AG20443 (cell line): Measurements from ENCODE around the gene EIF4E1B.

Experiments used
- DNase-seq: peaks from one replicate; pipeline ENCODE4 v3.0.0; 2012; ENCODE audit warnings: low spot score, mixed read lengths

The EIF4E1B gene

DNA sequence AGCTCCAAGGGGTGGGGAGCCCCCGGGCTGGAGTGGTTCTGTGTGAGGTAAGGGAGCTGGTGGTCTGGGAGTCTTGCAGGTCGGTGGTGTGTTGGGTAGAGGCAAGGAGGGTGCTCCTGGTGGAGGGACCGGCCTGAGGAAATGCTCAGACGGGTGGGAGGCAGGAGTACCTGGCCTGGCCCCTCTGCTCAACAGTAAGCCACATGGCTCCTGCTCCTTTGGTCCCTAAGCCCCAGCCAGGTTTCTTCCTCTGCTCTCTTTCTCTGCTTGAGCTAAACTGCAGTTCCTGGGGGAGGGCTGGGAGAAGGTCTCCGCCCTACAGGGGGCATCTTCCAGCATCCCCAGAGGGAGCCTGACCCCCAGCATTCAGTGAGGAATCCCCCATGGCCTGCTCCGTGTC, 34.0 kb downstream of the EIF4E1B start:
- DNase-seq: no peak

DNA sequence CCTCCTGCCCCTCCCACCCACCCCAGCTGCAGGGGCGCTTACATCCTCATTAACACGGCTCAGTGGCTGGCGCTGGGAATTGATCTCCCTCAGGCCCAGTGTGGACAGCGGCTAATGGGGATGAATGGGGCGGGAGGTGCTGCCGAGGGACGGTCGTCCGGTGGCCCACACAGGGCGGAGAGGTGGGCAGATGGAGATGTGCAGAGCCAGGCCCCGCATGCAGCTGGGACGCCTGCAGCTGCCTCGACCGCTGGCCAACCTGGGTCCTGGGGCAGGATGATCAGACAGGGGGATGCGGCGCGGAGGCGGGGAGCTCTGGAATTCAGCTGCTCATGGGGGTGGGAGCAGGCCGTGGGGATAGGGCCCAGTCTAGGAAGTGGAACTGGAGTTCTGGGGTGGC, 34.4 kb downstream of the EIF4E1B start:
- no peak for DNase-seq

DNA sequence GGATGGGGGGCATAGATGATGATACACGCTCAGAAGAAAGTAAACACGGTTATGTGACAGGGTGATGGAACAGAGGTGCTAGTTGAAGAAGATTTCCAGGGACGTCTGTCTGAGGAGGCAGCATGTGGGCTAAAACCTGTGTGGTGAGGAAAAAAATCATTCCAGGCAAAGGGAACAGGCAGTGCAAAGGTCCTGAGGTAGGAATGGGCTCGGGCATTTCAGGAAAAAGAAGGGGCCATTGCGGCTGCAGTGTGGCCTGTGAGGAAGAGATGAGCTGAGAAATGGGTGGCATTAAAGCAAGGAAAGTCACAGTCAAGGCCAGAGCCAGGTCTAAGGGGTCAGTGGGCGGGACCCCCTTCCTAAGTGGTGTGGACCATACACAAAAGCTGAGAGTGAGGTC, 35.0 kb downstream of the EIF4E1B start:
- DNase-seq: no peak

DNA sequence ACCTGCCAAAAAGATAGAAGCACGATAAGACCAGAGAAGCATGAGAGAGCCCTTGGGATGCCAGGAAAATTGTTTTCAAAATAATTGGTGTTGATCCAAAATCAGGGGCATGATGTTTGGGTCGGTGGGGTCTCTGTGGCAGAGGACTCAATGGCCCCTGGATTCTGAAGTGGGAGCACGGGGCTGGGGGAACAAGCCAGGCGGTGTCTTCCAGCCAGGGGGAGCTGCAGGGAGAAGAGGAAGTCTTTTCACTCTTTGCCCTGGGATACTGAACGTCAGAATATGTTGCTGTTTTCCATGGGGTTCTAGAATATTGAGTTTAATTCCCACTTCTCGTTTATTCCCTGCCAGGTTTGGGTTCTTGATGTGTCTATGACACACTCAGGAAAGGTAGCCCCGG, 37.2 kb downstream of the EIF4E1B start:
- DNase-seq: no peak

DNA sequence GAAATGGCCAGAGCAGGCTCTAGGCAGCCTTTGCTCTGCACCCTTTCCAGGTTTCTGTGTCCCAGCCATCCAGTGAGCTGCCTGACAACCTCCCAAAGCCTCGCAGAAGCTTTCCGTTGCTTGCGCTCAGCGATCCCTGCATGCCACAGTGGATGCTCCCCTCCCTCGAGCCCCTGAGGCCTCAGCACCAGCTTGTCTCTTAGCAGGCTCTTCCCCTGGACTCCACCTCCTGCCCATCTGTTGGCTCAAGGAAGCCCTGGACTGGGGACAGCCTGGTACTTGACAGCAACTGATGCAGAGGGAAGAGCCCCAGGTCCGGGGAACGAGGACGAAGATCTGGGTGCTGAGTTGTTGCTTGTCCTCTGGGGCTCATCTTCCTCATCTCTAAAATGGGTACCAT, 40.0 kb downstream of the EIF4E1B start:
- DNase-seq: no peak

DNA sequence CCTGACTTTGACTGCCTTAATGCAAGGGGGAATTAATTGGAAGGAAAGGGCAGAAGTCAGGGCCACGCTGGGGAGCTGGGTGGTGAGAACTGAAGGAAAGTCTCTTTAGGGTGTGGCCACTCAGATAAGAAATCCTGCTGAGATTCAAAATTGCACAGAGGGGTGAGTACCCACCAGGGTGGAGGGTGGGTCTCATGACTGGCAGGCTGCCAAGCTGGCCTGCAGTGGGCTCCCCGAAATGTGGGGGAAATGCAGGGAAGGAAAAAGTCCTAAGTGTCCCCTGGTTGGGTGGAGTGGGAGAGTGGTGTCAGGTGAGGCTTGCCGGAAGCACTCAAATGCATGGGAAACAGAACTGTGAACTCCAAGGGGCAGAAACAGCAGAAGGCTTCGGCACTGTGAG, 40.9 kb downstream of the EIF4E1B start:
- DNase-seq: no peak

DNA sequence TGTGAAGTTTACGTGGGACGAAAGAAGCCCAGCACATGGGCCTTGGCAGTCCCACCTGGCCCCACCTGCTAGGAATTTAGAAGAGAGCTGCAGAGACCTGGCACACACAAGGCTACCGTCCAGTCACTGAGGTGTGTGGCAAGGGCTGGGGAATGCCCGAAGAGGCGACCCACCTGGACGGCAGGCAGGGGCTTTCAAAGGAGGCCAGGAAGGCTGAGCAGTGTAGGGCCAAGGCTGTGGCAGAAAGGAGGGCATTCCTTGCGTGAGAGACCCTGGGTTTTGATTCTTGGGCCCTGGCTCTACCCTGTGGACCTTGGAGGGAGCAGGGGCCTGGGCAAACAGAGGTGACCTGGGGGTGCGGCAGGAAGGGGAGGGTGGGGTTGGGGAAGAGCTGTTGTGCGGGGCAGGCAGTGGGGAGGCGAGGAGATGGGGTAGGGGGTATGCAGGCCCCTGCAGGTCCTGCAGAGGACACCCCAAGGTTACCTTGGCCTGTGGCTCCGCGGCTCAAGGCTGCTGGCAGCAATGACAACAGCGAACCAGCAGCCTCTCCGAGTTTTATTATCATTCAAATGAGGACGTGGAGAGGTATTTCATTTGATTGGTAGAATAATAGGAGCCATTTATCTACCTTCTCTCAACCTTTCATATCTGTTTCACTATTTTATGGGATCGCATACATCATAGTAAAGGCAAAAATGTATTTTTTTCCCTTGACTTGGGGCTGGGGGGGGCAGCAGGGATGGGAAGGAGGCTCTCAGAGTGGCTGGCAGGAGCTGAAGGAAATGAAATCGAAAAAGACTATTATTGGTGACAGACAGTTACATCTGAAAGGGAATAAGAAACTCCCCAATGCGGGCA, 41.6 kb downstream of the EIF4E1B start:
- no peak for DNase-seq

DNA sequence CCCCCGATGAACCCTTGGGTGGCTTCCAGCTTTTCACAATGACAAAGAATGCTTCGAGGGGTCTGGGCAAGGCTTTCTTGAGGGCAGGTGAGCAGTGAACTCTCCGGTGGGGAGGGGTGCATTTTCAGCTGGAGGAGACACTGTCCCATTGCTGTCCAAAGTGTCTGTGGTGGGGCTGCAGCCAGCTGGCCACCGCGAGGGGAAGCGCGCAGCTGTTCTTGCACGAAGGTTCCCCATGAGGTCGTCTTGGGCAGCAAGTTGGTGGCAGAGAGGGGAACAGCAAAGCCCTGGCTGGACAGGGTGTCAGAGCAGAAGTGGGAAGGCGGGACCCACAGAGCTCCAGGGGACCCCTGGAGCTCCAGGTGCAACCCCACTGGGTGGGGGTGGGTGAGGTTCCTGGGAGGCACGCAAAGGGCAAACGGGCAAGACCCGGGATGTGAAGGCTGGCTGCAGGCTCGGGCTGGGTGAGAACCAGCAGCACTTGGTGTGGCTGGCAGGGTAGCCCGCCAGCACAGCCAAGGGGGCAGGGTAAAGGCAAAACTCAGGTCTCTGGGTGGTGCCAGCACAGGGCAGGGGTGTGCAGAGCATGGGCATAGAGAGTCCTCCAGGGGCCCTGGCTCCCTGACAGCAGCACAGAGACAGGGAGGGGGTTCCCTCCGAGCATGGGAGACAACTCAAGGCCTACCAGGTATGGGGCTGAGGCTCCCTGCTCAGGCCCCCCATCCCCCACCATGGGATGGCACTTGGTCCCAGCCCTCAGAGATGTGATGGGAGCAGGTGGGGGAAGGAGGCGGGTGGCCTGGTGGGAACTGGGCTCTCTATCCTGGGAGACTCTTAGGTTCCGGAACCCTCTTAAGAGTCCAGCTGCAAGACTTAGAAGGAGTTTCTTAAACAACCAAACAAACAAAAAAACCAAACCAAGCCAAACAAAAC, 43.4 kb downstream of the EIF4E1B start:
- no peak for DNase-seq

DNA sequence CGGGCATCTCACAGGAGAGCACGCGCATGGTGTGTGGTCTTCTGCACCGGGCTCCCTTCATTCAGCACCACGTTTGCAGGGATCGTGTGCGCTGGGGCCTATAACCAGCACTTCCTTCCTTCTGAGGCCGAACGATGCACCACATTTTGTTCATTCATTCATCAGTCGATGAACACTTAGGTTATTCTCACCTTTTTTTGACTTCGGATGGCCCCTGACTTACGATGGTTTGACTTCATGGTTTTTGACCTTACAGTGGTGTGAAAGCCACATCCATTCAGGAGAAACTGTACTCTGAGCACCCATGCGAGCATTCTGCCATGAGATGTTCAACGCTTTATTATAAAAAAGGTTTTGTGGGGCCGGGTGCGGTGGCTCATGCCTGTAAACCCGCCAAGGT, 44.3 kb downstream of the EIF4E1B start:
- no peak for DNase-seq

DNA sequence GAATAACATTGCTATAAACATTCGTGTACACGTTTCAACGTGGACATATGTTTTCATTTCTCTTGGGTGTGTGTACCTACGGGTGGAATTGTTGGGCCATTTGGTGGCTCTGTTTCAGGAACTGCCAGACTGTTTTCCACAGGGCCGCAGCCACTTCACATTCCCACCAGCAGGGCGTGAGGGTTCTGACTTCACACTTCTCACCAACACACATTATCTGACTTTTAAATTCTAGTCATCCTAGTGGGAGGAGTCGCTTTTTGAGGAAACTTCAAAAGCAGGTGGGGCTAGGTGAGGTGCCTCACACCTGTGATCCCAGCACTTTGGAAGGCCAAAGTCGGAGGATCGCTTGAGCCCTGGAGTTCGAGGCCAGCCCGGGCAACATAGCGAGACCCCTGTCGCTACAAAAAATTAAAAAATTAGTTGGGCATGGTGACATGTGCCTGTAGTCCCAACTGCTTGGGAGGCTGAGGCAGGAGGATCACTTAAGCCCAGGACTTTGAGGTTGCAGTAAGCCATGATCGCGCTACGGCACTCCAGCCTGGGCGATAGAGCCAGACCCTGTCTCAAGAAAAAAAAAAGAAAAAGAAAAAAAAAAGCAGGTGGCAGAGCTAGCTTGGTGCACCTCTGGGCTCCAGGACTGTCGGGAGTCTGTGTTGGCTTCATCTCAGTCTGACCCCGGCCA, 45.3 kb downstream of the EIF4E1B start:
- DNase-seq: peak; percentile 55

DNA sequence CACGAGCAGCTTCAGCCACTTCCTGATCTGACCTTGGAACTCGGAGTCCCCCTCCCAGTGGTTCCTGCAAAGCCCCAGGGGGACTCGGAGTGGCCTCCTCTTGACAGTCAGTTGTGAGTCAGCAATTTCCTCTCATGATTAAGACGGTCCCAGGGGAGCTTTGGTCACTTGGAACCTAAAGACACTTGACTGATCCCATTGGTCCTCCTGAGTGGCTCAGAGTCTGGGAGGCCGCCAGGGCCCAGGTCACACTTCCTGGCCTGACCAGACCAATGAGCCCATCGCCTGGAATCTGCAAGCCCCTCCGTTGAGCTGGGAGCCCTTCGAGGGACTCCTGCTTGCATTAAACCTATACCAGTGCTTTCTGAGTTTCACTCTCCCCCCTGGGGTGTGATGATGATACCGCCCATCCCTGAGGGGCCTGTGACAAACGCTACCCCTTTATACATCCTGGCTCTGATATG, 45.9 kb downstream of the EIF4E1B start:
- peak; percentile 47 for DNase-seq

DNA sequence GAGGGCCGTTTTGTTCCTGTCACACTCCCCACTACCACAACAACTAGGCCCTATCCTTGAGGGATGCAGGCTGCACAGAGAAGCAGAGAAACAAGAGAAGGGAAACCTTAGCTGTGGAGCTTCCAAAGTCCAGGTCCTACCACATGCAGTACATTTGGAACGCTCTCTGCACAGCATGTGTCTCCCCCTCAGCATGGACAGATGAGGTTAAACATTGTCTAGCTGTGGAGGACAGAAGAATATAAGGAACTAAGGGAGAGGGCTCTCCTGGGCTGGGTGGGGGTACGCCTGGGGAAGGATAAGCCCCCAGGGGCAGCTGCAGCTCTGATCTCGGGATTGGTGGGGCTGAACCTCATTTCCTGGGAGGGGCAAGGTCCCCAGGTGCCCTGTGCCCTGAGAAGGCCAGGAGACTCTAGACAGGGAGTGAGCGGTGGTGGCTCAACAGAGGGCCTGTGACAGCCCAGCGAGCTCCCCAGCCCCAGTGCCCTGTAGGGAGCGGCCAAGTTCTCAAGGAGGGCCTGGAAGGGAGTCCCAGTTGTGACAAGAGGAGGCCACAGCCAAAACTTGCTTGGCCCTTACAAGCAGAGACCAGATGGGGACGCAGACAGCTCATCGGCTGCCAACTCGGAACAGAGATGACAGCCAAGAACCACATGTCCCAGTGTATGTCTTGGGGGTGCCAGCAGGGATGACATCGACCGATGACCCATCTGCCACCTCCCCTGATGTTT, 46.9 kb downstream of the EIF4E1B start:
- peak; percentile 39 for DNase-seq

DNA sequence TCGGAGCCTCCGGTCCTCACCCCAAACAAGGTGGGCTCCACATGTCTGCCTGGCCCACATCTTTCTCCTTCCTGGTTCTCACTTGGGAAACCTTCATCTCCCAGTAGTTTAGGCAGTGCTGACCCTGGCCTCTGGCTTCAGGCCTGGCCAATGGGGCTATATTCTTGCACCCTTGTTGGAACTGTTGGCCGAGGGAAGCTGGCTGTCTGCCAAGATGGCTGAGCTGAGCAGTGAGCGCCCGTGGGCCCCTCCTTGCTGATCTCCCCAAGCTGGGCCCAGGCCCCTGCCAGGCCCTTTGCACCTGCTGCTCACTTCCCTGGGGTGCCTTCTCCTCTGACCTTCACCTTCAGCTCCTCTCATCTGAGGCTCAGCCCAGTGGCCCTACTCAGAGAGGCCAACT, 48.1 kb downstream of the EIF4E1B start:
- DNase-seq: no peak

DNA sequence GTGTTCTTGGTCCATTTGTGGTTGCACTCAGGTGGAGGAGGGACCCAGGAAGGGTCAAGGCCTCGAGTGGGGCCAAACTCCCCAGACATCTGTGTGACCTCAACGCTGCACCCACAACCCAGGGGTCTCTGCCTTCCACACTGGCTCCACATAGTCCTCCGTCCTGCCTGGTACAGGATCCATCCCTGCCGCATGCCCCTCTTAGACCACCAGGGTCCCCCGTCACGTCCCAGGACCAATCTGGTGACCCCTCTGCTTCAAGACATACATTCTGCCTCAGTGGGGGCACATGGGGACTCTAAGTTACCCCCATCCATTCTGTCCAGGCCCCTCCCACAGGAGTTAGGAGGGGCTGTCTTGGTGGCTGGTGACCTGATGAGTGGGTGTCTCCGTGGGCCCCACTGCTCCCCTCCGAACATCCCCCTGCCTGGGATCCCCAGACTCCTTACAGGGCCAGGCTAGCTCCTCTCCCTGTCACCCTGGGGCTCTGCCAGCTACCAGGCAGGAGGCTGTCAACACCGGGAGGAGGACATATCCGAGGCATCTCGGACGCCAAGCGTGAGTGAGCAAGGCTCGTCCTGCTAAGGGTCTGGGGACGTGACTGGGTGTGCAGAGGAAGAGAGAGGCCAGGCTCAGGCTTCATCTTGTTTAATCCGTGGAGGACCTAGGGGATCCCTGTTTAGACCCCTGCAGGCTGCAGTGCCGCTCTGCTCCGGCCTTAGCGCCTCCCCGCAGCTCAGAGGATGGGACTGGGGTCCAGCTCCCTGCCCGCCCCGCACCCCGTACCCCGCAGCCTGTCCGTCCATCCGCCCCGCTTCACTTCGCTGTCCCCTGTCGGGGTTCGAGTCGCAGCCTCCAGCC, 49.1 kb downstream of the EIF4E1B start:
- DNase-seq: no peak

DNA sequence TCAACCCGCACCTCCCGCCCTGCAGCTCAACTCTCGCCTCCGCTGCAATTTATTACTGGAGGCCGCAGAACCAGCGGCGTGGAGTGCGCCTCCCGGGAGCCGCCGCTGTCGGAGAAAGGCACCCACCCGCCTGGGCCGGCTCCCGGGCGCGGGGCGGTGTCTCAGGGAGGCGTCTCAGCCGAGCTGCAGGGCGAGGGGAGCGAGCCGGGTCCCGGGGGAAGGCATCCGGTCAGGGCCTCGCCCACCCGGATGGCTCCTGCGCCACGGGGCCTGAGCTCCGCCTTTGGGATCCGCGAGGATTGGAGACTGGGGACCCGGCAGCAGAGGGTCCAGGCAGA, 49.7 kb downstream of the EIF4E1B start:
- no peak for DNase-seq

DNA sequence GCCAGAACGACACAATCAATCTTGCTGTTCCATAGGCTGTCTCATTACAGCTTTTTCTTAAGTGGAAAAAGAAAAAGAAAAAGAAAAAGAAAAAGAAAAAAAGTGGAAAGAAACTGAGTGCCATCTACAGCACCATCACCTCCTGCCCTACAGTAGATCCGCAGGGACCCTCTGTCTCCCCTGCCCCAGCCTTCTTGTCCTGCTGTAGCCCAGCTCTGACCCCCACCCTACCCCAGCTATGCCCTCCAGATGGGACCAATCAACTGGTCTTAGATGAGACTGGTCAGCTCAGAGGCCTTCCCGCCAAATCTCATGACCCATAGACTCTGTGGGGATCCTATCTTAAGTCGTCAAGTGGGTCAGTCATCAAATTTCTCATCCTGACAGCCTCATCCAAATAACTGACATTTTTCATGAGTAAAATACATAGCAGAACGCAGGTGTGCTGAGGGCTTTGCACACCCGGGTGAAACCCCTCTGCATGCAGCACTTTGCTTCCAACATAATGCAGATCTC, 51.6 kb downstream of the EIF4E1B start:
- no peak for DNase-seq

DNA sequence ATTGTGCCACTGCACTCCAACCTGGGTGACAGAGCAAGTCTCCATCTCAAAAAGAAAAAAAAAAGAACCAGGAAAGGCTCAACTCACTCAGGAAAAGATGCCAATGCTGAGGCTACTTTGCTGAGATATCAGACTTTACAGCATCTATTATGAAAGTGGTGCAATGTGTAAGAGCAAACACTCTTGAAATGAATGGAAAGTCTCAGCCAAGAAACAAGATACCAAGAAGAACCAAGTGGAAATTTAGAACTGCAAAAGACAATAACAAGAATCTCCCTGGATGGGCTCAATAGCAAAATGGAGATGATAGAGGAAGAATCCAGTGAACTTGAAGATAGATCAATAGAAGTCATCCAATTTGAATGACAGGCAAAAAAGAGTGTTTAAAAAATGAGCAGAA, 54.5 kb downstream of the EIF4E1B start:
- no peak for DNase-seq

DNA sequence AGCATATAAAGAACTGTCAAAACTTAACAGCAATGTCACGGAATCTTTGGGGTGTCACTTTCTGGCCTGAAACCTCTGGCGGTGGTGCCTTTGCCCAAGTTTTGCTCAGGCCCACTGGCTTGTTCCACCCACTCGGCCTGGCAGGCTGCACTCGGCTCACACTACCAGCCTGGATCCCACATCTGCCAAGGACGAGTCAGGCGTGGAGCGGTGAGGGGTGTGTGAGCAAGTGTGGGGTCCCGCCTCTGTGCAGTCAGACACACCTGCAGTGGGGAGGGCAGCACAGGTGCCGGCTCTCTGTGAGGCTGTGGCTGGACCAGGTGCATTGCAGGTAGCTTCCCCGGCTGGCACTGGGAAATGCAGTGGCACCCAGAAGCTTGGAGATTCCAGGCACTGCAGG, 56.8 kb downstream of the EIF4E1B start:
- DNase-seq: no peak

DNA sequence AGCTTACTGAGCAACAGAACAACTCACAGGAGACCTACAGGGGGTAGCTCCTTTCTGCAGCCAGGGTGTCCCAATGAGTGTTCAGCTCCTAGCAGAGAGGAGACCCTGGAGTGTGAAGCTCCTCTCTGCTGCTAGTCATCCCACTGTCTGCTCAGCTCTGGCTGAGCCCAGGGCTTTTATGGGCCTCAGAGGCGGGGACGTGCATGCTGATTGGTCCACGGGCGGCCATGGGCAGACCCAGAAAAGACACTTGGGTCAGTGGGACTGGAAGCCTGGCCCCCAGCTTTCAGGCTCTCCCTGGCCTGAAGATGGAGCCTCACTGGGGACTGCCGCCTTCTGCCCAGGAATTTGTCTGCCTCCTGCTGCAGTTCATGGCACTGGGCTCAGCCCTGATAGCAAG, 57.4 kb downstream of the EIF4E1B start:
- DNase-seq: no peak

DNA sequence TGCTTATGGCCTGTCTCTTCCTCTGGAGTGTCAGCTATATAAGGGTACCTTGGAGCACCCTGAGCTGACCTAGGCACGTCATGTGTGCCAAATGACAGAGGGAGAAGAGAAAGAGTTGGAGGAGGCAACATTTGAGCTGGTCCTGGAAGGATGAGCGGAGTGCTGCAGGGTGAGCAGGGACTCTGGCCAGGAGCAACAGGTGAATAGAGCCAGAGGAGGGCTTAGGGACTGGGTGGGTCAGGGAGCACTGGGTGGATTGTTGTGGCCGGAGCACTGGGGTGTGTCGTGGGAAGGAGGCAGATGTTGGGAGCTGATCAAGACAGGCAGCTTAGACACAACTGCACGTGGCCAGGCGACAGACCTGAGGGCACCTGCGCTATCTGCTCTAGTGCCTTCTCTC, 60.4 kb downstream of the EIF4E1B start:
- DNase-seq: no peak

DNA sequence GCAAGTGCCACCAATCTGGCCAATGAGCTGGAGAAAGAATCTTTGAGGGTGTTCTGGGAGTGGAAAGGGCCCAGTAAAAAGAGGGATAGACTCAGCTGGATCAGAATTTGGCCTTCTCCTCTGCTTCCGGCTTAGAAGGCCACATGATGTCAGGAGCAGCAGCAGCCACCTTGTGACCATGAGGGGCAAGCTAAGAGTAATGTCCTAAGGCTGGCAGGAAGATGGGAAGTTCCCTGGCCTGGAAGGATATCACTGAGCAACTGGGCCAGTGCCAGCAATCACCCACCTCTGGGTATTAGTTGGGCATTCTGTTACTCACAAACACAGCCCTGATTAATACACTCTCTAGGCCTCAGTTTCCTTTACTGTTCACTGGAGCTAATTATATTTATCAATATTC, 61.0 kb downstream of the EIF4E1B start:
- DNase-seq: no peak
